ENCODE measurements around the gene DAPK1. TPM values are rescaled to one million over a fixed set of nuclear protein-coding genes. Genes with fewer than 3 reads are reported as not detected.
A peak's percentile ranks its signal among the peaks of the same experiment; 100 is the strongest.

The DAPK1 gene
- total RNA-seq, 1 donor from 2014 or later, result 67.4 TPM

DNA sequence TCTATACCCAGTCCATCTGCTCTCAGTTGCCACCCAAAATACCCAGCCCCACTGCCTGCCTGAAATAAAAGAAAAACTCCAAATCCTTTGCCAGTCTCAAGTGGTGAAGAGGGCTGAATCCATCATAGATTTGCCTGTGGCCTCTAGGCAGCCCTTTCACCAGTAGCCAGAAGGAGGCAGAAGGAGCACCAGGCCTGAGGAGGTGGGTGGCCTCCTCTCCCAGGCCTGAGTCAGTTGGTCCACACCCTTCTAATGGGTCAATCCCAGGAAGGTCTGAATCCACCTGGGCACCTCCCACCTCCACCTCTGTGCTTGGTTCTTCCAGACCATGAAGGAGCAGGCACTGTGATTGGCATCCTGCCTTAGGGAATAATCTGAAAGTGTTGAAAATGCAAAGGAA is 97.0 kb downstream of the DAPK1 start:
- DNase-seq, result no peak

DNA sequence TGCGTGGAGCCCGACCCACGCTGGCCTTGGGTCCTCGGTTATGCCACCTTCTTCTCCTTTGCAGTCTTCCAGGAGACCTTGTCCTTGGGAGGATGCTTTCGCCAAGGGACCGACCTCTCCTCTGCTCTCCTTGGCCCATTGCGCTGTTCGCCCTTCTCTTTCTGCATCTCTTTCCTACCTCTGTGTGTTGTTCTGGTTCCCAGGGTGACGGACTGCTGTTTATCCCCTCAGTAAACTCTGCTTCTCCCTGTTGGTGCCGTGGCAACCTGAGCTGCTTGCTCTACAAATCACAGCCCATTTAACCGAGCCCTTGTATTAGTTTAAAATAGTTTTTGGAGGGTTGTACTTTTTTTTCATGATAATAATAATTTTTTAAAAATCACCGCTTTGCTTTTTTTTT is 97.9 kb downstream of the DAPK1 start:
- DNase-seq, result no peak

DNA sequence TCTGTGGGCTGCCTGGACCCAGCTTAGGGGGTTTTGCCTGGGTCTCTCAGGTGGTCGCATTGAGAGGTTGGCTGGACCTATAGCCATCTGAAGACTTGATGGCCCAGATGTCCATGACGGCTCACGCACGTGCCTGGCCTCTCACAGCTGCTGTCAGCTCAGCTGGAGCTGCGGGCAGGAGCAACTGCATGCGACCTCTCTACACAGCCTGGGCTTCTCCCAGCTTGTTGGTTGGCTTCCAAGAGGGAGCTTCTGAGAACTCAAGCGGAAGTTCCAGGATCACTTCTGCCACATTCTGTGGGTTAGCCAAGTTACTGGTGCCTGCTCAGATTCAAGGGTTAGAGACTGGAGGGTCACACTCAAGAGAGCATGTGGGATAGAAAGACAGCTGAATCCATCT is 99.2 kb downstream of the DAPK1 start:
- DNase-seq, result no peak

DNA sequence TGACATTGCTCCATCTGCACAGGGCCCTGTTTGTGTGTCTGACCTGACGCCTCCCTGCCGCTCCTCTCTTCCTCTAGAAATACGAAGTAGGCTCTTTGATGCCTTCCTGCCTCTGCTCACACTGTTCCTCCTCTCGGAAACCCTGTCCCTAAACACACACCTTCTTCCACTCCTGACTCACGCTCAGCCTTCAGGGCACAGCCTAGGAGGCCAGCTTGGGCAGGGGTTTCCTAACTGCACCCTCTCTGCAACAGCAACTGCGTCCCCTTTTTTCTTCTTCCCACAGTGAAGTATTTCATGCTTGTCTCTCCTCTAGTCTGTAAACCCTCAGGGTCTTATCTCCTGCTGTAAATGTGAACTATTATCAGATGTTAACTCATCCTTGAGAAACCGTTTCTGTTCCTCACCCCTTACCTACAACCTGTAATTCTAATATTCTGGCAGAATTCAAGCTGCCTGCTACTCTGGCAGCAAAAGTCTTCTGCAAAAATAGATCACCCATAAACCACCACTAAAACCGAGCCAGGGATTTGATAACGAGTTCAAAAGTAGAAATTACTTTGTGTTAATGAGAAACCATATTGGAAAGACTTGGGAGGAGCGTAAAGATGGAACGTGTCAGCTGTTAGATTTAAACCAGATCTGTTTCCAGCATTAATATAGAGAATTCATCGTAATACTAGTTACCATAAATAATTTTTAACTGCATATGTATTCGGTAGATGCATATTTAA is 100.2 kb downstream of the DAPK1 start:
- no peak for DNase-seq

DNA sequence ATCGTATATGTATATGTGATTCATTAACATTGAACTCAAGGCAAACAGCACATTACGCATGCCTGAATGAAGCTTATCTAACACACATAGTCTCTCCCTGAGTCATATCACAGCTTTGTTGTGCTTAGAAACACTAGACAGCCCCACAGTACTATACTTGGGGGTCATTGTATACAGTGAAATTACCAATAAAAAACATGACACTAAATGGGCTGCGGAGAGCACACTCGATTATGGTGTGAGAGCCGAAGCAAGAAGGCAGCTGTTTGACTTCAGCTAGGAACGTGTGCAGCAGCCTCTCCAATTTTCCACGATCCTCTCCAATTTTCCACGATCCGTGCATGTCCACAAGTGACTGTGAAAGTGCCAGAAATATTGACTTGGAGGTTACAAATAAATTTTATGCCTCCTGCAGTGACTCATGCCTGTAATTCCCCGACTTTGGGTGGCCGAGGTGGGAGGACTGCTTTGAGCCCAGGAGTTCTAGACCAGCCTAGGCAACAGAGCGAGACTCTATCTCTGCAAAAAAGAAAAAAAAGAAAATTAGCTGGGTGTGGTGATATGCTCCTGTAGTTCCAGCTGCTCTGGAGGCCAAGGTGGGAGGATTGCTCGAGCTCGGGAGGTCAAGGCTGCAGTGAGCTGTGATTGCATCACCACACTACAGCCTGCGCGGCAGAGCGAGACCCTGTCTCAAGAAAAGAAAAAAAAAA is 102.4 kb downstream of the DAPK1 start:
- DNase-seq, result no peak

DNA sequence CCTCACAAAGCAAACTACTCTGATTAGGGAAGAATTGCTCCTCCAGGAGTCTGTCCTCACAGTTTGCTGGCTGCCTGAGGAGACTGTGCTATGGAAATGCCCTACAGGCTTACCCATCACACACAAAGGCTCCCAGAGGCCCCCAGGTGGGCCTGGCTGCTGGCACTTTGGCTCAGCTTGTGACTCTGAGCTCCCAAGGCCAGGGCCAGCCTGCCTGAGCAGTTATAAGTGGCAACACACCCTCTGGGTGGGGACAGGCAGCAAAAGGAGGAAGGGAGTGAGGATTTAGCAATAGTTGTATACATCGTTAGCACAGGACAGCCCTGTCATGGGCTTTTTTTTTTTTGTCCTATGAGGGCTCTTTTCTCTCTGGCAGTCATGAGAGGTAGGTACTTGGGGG is 103.5 kb downstream of the DAPK1 start:
- no peak for DNase-seq

DNA sequence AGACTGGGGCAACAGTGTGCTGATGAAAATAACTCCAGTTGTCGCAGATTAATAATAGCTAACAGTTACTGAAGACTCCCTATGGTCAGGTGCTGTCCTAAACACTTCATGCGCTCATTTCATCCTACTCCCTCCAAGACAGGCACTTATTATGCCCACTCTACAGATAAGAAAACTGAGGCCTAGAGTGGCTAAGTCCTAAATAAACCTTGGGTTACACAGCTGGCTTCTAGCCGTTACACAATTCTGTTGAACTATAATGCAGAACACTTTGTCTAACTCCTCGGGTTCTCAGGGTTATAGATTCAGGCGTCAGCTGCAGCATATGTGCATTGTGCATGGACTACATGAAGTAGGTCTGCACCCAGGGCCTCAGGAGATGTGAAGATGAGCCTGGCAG is 103.9 kb downstream of the DAPK1 start:
- no peak for DNase-seq

DNA sequence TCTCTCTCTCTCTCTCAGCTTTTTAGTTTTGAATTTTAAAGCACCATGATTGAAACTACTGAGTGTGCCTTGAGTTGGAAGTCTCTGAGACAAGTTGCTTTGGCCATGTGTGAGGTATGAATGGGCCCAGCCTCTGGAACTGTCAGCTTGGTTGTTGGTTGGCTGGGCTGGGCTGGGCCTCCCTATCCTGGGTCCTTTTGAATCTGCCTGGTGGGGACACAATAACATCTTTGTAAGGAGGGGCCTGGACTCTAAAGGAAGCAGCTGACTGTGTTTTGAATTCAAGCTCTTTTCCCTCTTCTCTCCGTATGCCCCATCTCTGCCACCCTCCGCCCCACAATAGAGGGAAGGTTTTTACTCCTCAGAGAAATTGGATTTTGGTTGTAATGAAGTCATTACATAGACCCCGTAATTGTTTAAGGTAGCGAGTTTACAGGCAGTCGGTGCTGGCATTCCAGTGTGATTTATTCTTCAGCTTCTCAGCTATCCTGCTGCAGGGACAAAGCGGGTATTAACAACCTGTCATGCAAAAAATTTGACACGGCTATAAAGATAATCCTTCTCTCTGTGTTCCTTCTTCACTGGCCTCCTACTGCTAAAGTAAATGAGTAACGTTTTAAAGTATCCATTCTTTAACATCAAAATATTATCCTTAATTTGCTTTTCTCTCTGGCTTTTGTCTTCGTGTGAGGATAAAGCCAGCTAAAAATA is 105.4 kb downstream of the DAPK1 start:
- no peak for DNase-seq

DNA sequence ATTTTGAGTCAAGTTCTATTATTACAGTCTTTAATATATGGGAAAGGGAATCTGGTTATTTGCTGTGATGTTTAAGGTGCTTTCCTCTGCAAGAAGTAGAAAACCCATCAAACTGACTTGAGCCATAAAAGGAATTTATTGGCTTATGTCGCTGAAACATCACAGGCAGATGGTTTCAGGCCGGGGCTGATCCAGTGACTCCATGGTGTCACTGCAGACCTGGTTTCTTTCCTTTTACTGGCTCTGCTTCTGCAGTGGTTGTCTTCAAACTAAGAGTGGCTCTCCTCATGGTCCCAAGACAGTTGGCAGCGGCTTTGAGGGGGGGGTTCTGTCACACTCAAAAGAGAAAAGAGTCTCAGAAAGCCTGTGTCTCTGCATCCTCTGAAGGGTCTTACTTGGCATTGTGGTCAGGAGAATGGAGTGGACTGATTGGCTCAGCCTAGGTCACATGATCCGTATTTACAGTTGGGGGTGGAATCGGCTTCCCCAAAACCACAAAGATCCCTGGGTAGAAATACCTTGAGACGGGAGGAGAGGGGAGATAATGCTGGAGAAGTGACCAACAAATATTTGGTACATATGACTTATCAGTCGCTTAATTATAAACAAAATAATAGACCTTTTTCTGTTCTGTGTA is 106.3 kb downstream of the DAPK1 start:
- DNase-seq, result no peak

DNA sequence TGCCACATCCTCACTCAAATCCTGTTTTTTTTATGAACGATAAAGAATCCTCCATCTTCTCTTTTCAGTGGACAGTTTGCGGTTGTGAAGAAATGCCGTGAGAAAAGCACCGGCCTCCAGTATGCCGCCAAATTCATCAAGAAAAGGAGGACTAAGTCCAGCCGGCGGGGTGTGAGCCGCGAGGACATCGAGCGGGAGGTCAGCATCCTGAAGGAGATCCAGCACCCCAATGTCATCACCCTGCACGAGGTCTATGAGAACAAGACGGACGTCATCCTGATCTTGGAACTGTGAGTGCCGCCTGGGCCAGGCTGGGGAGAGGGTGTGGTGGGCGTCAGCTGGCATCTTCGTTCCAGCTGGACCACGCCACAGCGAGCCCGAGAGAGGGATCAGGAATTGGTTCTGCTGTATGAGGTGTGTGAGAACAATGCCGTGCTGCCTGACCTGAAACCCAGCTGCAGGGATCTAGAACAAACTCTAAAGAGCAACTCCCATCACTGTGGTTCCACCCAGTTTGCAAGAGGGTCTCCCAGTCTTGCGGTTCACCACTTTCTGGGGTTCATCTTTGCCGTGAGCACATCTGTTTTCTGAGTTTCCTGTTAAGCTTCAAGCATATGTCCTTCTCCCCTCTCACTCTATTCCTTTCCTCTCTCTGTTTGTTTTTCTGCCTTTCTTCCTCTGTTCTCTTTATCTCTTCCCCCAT is 107.4 kb downstream of the DAPK1 start:
- no peak for DNase-seq

DNA sequence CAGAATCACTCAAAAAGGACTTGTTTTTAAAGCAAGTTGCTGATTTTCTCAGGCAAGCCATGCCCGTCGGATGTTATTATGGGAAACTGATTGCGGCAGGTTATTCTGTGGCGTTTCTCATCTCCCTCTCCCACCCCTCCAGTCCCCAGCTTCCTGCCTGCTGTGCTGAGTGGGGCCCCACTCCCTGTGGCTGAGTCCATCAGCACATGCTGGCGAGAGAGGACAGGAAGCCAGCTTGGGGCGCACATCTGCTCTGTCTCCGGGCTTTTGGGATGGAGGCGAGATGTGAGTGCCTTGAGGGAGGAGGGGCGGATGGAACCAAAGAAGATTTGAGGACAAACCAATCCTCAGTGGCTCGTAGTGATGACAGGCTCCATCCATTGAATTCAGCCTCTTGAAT is 108.0 kb downstream of the DAPK1 start:
- DNase-seq, result no peak

DNA sequence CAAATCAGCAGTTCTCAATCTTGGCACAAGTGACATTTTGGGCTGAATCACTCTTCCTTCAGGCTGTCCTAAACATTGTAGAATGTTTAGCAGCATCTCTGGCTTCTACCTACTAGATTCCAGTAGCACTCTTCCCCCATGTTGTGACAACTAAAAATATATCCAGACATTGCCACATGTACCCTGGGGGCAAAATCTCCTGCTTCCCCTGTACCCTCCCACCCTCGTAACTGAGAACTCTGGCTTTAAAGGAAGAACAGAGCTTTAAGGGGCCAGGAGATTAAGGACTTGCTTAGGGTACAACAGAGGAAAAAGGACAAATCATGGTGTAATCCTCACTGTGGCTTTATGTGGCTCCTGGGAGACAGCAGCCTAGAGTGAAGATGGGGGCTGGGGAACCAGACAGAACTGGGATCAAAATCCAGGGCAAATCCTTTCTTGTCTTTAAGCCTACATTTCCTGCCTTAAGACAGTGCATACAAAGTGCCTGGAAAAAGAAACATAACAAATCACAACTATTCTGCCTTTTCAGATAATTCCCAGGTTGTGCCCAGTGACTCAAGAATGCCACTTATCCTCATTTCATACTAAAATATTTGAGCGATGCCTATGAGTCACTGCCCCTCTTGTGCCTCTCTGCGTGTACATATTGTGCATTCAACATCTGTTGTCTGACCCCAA is 109.3 kb downstream of the DAPK1 start:
- no peak for DNase-seq

DNA sequence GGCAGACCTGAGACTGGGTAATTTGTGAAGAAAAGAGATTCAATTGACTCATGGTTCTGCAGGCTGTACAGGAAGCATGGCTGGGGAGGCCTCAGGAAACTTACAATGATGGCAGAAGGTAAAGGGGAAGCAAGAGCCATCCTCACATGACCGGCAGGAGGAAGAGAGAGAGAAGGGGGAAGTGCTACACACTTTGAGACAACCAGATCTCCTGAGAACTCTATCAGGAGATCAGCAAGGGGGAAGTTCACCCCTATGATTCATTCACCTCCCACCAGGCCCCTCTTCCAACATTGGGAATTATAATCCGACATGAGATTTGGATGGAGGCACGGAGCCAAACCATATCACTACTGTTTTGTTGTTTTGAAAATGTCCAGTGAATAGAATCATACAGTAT is 110.2 kb downstream of the DAPK1 start:
- no peak for DNase-seq

DNA sequence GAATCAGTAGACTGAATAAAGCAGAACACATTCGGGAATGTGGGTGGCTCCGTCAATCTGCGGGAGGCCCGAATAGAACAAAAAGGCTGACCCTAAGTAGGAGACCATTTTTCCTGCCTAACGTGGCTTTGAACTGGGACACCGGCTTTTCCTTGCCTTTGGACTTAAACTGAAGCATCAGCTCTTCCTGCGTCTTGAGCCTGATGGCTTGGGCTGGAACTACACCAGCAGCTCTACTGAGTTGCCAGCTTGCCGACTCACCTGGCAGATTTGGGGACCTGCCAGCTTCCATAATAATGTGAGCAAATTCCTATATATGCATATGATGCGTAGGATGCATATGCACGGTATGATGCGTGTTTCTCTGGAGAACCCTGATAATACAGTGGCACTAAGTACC is 111.3 kb downstream of the DAPK1 start:
- DNase-seq, result peak; percentile 28

DNA sequence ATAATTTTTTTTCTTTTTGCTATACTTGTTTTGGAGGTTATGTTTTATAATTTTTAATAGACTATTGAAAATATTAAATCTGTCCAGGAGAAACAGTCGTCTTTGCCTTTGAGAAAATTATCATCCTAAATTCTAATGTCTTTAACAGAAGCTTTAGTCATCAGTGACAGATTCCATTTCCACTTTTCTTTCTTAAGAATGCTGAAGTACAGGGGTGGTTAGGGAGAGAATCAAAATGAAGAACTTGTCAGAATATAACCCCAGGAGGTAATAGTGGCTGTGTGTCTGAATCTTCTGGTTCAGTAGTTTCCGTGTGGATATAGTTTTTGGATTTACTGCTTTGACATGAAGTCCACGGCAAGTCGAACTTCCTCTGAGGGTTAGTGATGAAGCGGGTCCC is 111.8 kb downstream of the DAPK1 start:
- DNase-seq, result no peak

DNA sequence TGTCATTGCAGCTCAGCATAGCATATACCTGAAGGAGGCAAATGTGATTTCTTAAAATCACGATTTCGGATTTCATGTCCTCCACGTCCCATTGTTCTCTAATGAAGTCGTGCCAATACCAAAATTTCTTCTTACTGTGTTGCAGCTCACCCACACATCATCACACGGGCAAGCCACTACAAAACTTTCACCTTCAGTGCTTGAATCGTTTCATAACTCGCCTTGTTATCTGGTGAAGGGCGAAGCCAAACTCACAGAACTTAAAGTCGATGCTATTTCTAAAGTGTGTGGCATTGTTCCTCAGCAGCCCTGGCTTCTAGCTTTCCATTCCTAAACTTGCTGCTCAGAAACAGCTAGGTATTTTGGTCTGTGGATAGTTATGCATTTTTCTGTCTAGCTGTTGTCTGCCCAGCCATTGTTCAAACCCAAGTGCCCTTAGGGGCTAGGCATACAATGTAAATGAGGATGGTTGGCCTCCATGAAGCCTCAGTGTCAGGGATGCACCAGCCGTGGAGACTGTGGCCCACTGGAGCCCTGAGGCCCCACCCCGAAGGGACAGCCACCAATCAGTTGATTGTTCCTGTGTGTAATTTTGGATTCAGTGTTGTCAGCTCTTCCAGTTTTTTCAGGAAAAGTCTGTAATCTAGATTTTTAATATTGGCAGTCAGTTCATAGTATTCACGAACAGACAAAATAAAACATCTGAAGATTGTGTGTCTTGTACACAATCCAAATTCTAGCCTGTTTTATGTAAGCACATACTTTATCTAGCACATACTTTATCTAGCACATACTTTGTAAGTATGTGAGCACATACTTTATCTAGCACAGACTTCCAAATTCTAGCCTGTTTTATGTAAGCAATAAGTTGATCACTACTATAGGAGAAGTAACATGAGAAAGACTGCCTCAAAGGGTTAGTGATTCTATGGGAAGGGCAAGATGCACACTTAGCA is 112.8 kb downstream of the DAPK1 start:
- DNase-seq, result no peak

DNA sequence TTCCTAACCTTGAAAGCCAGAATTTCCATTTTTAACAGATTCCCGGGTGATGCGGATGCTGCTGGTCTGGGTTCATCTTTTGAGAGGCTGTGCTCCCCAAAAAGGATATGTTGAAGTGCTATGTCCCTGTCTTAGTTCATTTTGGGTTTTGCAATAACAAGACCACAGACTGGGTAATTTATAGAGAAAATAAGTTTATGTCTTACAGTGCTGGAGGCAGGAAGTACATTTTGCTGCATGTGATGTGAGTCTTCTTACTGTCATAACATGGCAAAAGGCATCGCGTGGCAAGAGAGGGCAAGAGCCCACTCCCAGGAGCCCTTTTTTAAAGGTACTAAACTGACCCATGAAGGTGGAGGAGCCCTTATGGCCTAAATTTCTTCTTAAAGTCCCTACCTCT is 114.1 kb downstream of the DAPK1 start:
- no peak for DNase-seq

DNA sequence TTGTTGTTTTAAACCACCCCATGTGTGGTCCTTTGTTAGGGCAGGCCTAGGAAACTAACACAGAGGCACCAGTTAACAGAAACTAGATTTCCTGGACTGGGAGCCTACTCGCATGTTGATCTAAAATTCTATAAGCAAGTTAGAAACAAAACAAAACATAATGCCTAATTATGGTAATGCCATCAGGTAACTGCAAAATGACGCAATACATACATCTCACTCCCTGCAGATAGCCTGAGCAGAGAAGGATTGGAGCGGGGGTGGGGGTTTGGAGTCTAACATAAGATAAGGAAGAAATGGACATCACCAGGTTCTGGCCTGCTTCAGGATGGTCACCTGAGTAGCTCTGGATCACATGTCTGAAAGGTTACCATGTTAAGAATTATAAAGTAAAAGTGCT is 114.9 kb downstream of the DAPK1 start:
- no peak for DNase-seq

DNA sequence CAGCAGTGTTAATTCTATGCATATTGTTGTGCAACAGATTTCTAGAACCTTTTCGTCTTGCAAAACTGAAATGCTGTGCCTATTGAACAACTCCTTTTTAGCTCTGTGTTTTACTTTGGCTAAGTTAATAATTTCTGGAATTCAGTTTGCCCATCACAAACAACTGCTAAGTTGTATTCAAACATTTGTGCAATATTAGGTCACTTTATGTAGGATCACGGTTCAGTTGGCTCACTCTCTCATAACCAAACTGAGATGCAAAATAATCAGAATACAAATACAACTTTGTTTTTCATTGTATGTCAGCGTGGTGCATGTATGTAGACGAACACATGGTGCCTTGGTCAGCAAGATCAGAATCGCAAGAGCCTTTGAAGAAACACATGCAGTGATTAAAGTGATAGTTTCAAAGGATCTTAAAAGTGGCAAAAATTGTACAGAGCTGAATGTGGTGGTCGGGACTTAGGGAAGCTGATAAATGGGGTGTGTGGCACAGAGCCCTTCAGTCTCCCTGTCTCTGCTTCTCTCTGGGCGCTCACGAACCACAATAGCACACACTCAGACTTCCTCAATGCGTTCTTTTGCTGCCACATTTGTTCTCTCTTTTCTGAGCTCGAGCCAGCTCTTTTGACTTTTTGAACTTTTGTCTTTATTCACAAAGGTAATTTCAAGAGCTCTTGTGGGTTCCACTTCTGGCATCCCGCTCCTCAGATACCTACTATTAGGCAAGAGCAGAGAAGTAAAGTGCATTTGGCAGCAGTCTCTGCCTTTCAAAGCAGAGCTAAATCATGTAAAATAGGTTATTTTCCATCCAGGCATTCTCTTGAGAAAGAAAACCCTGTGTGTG is 115.8 kb downstream of the DAPK1 start:
- no peak for DNase-seq

DNA sequence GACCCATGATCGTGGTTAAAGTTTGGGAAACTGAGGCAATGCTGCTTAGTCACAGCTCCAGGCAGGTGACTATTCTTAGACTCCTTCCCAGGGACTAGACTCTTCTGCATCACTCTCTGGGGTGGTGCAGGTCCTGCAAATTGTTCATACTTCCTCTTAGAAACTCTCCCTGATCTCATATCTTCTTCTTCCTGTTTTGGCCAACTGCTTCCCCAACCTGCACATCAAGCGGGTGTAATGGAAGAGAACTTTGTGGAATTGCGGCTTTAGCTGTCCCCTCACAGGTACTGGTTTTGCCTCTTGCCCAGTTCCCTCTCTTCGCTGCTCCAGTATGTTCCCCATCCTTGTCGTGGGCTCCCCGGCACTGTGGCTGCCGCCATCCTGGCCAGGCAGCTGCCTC is 116.7 kb downstream of the DAPK1 start:
- no peak for DNase-seq

Measured in occipital lobe (tissue), 2 donors.